Activated T-cell treated with anti-CD3 and anti-CD28 coated beads for 24 hours (primary cell): ENCODE results near the gene TCF19.

Source experiments
- DNase-seq: peaks from one replicate; pipeline ENCODE4 v3.0.0-alpha.2; 2020; ENCODE audit warnings: low read depth

The TCF19 gene

GRCh38 chr6:31210123-31210522 lies 51.7 kb downstream of the TCF19 start:
- no peak for DNase-seq

GRCh38 chr6:31210741-31211532 lies 52.5 kb downstream of the TCF19 start:
- DNase-seq: no peak
